ENCODE results near the gene ITGA4.

- TF ChIP-seq CTCF (IDR thresholded peaks at IDR 0.05; ENCODE audit: insufficient read depth, low read length, poor library complexity, severe bottlenecking) (no peak), EZH2phosphoT487 (conservative IDR thresholded peaks at IDR 0.05; ENCODE audit: low read length) (no peak)
Observed at GRCh38 chr2:181536730-181537129, 79.5 kb downstream of the ITGA4 start.

Data from SU-DHL-6 (cell line).